GM19099 (cell line): ENCODE results near the gene PPP4R1.

ENCODE experiments used
- POLR2A ChIP-seq: IDR thresholded peaks from 3 replicates; pipeline ENCODE4 v1.6.1; 2011; ENCODE audit warnings: low read depth; ENCODE audit not compliant: insufficient read length; ENCODE audit errors: extremely low read depth

The PPP4R1 gene

DNA sequence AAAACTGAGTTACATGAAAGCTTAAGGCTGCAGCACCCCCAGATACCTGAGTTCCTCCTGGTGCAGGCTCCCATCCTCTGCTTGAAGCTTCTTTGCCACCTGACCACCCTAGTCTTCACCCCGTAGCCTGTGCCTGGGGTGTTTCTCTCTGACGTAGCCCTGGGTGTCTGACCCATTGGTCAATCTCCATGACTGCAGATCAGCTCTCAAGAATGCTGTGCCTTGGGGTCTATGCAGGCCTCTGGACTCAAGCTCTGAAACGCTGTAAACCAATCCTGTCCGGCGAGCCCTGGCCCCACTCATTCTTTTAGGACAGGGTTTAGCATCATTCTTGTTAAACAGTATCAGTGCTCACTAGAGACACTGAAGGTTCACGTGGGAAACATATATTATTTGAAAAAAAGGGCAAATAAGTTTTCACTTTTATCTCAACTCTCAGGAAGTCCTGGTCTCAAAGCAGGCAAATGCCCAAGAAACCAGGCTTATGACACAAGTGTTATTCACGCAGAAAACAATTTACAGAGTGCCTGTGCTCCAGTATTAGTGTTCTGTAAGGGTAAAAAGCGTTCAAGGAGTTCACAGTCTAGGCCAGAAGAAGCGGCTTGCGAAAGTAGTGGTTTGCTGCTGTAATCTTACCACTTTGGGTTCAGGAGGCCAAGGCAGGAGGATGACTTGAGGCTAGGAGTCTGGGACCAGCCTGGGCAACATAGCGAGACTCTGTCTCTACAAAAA lies 22.8 kb upstream of the PPP4R1 start:
- no peak for TF ChIP-seq POLR2A

DNA sequence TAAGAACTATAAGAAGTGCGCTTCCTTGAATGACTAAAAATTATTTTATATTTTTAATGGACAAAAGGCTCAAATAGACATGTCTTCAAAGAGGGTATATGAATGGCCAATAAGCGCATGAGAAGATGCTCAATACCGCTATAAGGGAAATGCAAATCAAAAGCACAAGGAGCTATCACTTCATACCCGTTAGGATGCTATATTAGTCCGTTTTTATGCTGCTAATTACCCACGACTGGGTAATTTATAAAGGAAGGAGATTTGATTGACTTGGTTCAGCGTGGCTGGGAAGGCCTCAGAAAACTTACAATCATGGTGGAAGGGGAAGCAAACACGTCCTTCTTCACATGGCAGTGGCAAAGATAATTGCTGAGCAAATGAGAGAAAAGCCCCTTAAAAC lies 20.5 kb upstream of the PPP4R1 start:
- no peak for TF ChIP-seq POLR2A

DNA sequence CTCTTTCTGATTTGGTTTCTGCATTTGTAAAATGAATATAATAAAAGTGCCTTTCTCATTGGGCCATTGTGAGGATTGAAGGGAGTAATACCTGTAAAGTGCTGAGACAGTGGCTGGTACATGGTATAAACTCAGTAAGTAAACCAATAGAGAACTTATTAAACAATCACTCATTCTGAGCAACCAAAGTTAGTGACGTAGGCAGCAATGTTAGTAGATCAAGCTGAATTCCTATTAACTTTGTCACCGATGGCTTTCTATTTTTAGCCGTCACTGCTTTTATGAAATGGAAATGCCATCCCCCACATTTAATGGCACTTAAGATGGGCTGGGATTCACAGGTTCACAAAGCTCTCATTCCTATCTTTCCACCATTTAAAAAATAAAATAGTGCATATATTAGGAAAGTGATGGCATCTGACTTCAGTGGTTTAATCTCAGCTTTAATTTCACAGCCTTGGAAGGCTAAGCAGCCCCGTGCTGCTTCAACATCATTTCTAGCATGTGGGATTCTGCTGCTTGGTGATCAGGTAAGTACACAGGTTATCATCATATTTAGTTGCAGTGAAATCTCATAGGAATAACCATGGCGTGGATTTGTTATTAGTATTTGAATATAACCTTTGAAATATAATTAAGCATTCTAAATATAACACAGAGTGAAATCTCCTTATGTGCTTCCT lies 17.6 kb upstream of the PPP4R1 start:
- TF ChIP-seq POLR2A: no peak

DNA sequence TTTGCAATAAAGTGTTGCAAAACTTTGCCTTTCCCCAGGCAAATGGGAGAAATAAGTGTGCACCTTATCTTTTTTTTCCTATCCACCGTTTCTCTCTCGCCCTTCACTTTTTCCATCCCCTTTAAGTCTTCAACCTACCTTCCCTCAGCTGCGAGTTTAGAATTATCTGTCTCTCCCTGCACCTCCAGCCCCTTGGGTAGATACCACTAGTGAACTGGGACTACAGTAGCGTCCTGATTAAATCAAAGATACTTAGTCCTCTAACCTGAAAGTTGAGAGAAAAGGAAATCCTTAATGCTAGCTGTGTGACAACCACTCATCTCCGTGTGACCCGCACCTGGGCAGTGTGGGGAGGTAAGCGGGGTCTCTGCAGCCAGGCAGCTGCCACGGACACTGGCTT lies 16.1 kb upstream of the PPP4R1 start:
- no peak for TF ChIP-seq POLR2A

DNA sequence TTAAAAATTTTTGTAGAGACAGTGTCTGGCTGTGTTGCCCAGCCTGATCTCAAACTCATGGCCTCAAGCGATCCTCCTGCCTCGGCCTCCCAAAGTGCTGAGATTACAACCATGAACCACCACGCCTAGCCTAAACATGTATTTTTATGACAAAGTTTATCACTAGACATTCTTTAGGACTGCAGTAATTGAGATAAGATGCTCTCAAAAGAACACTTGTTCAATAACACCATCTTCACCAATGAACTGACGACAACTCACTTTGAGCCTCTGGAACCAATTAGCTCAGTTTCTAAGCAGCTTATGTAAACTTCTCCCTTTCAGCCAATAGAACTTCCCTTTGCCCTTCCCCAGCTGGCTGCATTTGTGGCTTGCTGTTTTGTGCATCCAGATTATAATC lies 15.3 kb upstream of the PPP4R1 start:
- no peak for TF ChIP-seq POLR2A

DNA sequence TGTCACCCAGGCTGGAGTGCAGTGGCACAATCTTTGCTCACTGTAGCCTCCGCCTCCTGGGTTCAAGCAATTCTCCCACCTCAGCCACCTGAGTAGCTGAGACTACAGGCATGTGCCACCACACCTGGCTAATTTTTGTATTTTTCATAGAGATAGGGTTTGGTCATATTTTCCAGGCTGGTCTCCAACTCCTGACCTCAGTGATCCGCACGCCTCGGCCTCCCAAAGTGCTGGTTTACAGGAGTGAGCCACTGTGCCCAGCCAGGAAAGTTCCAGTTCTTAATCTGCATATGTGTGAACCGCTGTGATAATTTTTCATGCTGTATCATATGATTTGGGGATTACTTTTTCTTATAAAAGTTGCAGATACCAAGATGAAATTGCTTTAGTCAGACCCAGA lies 14.6 kb upstream of the PPP4R1 start:
- no peak for TF ChIP-seq POLR2A

DNA sequence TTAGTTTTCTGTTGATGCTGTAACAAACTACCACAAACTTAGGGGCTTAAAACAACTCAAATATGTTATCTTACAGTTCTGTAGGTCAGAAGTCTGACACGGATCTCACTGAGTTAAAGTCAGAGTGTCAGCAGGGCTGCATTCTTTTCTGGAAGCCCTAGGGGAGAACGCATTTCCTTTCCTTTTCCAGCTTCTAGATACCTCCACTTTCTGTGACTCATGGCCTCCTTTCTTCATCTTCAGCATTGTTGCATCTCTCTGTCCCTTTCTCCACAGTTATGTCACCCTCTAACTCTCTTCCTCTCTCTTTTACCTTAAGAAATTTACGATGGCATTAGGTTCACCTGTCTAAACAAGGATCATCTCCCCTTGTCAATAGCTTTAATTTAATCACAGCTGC lies 13.3 kb upstream of the PPP4R1 start:
- no peak for TF ChIP-seq POLR2A

DNA sequence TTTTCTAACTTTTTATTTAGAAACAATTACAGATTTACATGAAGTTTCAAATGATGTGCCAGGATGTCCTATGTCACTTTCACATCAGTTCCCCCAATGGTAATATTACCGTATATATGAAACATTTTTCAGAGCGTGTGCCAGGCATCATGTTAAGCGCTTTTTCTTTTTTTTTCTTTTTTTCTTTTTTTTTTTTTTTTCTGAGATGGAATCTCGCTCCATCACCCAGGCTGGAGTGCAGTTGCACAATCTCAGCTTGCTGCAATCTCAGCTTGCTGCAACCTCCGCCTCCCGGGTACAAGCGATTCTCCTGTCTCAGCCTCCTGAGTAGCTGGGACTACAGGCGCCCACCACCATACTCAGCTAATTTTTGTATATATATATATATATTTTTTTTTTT lies 5.6 kb upstream of the PPP4R1 start:
- no peak for TF ChIP-seq POLR2A

DNA sequence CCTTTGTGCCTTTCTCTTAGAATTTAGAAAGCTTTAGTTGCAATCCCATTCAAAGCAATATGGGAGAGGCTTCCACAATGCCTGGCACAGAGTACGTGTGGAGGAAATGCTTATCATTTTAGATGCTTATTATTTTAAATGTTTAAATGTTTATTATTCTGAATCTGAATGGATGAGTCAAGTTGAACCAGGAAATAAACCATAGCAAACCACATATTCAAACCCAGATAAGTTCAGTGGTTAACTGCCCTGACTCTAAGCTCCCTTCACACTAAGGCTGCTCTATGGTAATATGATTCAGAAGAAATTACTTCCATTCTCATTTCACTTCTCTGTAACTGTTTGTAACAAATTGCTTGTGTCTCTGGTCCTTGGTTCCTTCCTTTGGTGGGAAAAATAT lies 5.2 kb upstream of the PPP4R1 start:
- no peak for TF ChIP-seq POLR2A

DNA sequence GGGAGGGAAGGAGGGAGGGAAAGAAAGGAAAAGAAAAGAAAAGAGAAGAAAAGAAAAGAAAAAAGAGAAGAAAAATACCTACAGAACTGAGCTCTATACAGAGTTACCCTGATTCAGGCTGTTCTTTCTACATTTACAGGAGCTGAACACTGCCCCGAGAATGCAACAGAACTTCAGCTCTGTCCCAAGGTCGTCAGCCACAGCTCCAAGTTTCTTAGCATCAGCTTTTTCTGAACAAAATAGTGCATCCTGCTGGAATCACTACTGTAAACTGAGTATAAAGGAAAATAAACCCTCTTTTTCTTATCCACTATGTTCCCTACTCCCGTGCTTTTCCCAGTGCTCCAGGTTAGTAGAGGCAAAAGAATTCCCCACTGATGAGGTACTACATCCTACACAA lies 4.7 kb upstream of the PPP4R1 start:
- no peak for TF ChIP-seq POLR2A

DNA sequence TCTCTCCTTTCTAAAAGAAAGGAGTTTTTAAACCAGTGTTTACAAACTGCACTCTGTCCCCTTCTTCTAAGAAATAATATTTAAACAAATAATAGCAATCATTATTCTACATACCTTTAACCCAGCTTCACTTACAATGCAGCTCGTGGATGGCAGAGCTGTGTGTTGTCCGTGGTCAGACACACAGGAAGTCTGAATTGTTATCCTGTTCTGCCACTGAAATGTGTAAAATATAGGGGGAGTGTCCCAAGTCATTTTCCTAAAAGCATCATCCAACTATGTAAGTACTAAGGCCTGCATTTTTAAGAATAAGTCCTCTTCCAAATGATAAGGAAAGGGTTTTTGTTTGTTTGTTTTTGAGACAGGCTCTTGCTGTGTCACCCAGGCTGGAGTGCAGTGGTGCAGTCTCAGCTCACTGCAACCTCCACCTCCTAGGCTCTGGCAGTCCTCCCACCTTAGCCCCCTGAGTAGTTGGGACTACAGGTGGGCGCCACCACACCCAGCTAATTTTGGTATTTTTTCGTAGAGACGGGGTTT lies 2.7 kb upstream of the PPP4R1 start:
- TF ChIP-seq POLR2A: no peak

DNA sequence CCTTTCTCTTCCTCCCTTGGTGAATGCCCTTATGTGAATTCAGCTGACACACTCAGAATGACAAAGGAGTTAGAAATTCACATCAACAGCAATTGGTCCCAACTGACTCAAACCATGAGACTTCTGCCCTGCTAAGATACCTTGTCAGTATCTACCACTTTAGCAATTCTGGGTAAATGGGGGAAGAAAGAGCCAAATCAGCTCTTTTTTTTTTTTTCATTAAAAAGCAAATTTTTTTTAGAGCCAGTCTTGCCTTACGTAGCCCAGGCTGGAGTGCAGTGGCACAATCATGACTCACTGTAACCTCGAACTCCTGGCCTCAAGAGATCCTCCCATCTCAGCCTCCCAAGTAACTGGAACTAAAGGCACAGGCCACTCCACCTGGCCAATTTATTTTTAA lies 1.7 kb upstream of the PPP4R1 start:
- no peak for TF ChIP-seq POLR2A

DNA sequence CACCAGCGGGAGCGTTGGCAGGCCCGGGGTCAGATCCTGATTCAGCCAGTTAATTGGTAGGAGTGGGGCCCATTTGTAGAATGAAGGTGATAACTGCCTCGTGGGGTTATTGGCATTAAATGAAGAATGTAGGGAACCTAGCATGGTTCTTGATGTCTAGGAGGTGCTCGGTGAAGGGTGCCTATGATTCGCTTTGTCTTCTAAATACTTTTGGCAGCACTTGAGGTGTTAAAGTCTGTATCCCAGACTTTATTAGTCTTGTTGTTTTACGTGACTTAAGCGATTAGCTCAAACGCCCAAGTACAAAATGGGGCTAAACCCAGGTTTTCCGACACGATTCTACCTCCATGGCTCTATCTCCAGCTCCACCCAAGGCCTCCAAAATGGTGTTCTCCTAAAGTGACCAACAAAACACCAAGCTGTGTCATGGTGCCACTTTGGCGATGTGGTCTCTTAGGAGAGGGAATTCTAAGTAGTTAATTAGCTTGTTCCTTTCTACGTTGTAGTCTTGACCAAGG lies 980 bp upstream of the PPP4R1 start:
- TF ChIP-seq POLR2A: no peak

DNA sequence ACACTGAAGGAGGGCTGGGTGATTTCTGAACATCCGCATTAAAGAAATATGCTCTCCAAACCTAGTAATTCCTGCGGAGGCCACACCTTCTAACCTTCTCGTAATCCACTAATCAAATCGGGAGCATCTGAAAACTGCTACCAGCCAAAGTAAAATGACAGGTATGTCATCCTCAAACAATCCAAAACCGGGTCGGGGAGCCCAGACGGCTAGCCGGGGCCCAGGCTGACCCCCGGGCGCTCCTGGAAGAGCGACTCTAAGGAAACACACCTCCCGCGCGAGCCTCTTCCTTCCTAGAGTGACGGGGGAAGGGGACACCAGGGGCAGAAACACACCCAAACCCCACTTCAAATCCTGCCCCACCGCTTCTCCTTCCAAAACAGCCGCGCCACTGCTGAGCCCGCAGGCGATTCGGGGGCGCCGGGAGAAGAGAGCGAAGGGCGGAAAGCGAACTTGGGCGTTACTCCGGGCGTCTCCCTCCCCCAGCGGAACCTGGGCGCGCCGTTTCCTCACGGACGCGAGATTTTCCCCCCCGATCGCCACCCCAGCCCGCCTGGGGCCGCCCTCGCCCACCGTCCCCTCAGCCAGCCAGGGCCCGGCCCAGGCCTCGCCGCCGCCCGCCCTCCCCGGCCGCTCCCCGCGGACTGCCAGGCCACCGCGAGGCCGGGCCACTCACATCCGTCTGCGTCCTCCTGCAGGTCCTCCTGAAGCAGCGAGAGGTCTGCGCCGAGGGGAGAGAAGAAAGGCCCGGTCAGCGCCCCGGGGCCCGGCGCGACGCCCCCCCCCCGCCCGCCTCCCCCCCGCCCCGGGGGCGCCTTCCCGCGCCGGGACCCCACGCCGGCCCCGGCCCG lies 584 bp downstream of the PPP4R1 start:
- TF ChIP-seq POLR2A: peak; percentile 22

DNA sequence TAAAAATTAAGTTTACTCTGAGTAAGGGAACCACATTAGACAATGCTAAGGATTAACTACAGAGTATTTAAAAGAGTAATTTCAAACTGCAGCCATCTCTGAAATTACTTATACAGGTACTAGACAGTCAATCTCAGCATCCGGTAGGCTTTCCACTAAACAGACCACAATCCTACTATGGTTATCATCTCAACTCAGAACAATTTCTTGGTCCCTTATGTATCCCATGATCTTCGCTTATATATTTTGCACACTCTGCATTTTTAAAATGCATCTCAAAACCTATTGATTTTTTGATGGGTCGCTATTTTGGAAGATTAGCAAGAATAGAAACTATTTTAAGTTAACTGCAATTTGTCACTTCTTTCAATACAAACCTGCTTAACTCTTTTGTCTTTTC lies 1.4 kb downstream of the PPP4R1 start:
- TF ChIP-seq POLR2A: no peak

DNA sequence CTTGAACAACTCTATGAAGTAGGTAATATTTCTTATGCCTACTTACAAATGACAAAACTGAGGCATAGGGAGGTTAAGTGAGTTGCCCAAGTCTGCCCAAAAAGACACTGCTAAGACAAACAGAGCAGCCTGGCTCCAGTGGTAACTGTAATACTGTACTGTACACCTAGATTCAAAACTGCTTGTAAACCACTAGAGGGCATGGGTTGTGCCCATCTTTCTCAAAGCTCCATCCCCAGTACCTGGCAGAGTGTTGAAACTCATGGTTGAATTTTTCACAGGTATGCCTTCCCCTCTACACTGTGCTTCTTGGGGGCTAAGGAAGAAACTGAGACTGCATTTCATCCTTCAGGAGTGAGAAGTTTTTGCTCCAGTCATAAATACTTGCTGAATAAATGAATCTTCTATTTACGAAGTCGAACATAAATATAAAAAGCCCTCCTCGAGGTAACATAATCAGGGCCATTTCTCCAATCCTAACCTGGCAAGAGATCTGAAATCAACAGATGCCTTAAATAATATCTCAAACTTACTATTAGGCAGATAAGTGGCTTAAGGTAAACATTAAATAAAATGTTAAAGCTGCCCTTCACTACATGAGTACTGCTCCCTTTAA lies 2.0 kb downstream of the PPP4R1 start:
- no peak for TF ChIP-seq POLR2A

DNA sequence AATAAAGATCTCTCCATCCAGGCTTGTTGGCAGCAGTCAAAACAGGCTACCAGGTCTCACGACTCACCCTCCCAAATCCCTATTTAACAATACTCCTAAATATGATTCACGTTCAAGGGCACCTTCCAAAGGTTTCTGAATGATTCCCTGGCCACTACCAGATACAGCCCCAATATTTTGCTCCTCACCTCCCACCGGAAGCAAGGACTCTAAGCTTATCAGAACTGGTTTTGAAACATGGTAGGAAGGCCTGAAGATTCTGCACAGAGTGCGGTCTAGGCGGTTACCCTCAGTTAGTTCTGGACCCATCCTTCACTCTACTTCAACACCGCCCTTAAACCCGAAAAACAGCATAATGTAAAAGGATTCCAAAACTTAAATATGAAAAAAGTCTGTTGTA lies 5.2 kb downstream of the PPP4R1 start:
- TF ChIP-seq POLR2A: no peak
